Measurements from ENCODE around the gene GPX2.
A peak's percentile ranks its signal among the peaks of the same experiment; 100 is the strongest.

GPX2 gene

DNA sequence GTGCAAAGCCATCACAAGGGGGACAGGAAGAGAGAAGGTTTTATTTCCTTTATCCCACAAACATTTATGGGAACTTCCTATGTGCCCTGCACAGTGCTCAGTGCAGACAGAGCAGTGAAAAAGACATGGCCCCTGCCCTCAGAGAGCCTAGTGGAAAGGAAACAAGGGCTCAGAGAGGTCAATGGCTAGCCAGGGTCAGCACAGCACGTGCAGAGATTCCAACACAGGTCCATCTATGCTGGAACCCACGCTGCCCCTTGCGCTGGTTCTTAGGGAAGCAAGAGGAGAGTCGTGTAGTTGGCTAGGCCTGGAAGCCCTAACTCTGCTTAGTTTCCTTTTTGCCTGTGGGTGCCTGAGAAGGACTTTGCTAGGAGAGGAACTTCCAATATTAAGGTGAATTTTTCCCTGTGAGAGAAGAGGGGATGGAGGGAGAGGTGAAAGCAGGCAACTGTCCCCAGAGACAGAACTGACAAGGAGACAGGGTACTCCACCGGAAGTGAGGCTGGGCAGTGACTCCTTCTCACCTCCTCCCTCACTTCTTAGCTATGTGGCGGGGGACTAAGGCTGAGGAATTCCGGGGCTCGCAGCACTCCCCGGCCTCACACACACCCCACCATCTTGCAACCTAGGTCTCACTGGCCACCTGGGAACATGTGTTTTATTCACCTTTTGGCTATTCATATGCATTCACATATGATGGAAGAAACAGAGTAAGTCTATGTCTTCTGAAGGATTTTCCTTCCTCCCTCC lies 12.1 kb upstream of the GPX2 start:
- ATAC-seq (ENCODE audit: insufficient read depth, low read depth) (no peak), DNase-seq (no peak)
- no peaks in the 10 kb centered on the region for H3K4me1 ChIP-seq (ENCODE audit: insufficient read depth, low read length)
- no peak overlapping the region for H2AFZ ChIP-seq (ENCODE audit: low read depth, low read length)
- no peaks in the 10 kb centered on the region for H3K79me2 ChIP-seq (ENCODE audit: insufficient read depth, low read length)
- H3K27ac ChIP-seq (ENCODE audit: low read length): no peak overlapping the region
- peaks cover 37% of the 10 kb centered on the region for H3K36me3 ChIP-seq (ENCODE audit: insufficient read depth, low read length)
- no peak overlapping the region for H3K4me2 ChIP-seq (ENCODE audit: insufficient read depth, low read length)
- no peaks in the 10 kb centered on the region for H3K27me3 ChIP-seq (ENCODE audit: insufficient read depth, low read length, poor library complexity)
- no peaks in the 10 kb centered on the region for H3K9me3 ChIP-seq (ENCODE audit: insufficient read depth, low read length, severe bottlenecking)
- H3K4me3 ChIP-seq (ENCODE audit: low read depth in 1 of 2, low read length in 2 of 2): no peak overlapping the region
- H4K20me1 ChIP-seq (ENCODE audit: insufficient read depth, low read length): peaks cover 11% of the 10 kb centered on the region; the same call in 1 of the 2 replicates
- TF ChIP-seq EZH2 (IDR thresholded peaks at IDR 0.05; ENCODE audit: borderline replicate concordance, low read depth, low read length, severe bottlenecking): no peak
- TF ChIP-seq, protein P1, sequence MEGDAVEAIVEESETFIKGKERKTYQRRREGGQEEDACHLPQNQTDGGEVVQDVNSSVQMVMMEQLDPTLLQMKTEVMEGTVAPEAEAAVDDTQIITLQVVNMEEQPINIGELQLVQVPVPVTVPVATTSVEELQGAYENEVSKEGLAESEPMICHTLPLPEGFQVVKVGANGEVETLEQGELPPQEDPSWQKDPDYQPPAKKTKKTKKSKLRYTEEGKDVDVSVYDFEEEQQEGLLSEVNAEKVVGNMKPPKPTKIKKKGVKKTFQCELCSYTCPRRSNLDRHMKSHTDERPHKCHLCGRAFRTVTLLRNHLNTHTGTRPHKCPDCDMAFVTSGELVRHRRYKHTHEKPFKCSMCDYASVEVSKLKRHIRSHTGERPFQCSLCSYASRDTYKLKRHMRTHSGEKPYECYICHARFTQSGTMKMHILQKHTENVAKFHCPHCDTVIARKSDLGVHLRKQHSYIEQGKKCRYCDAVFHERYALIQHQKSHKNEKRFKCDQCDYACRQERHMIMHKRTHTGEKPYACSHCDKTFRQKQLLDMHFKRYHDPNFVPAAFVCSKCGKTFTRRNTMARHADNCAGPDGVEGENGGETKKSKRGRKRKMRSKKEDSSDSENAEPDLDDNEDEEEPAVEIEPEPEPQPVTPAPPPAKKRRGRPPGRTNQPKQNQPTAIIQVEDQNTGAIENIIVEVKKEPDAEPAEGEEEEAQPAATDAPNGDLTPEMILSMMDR (IDR thresholded peaks at IDR 0.05; ENCODE audit: borderline replicate concordance, extremely low read depth, low read length, poor library complexity, severe bottlenecking): no peak
- no peak overlapping the region for H3K9ac ChIP-seq (ENCODE audit: low read depth, low read length)

DNA sequence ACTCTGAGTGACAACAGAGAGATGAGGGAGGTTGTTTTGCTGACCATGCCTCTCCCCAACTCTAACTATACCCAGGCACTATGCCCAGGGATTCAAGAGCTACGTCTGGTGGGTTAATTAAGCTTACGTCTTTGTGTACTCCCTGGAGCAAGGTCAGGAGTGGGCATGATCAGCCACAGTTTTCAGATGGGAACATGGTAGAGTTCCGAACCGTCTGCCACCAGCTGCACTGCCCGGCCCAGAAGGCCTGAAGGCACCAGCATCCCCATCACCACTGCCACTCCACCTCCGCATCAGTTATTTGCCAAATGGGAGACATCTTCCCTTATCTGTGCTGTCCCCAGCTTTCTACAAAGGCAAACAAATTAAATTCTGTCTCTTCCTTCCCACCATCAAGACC lies 11.1 kb upstream of the GPX2 start:
- TF ChIP-seq, protein P1 (IDR thresholded peaks at IDR 0.05; ENCODE audit: borderline replicate concordance, extremely low read depth, low read length, poor library complexity, severe bottlenecking): no peak
- no peak for TF ChIP-seq EZH2 (IDR thresholded peaks at IDR 0.05; ENCODE audit: borderline replicate concordance, low read depth, low read length, severe bottlenecking)
- no peak overlapping the region for H3K9ac ChIP-seq (ENCODE audit: low read depth, low read length)
- ATAC-seq (ENCODE audit: insufficient read depth, low read depth): no peak
- no peaks in the 10 kb centered on the region for H3K9me3 ChIP-seq (ENCODE audit: insufficient read depth, low read length, severe bottlenecking)
- no peaks in the 10 kb centered on the region for H3K27me3 ChIP-seq (ENCODE audit: insufficient read depth, low read length, poor library complexity)
- no peak overlapping the region for H3K4me2 ChIP-seq (ENCODE audit: insufficient read depth, low read length)
- DNase-seq: no peak
- peaks cover 37% of the 10 kb centered on the region for H3K36me3 ChIP-seq (ENCODE audit: insufficient read depth, low read length)
- no peak overlapping the region for H3K27ac ChIP-seq (ENCODE audit: low read length)
- H3K4me1 ChIP-seq (ENCODE audit: insufficient read depth, low read length): no peaks in the 10 kb centered on the region
- H4K20me1 ChIP-seq (ENCODE audit: insufficient read depth, low read length): peaks cover 5% of the 10 kb centered on the region; the same call in 1 of the 2 replicates
- no peak overlapping the region for H3K4me3 ChIP-seq (ENCODE audit: low read depth in 1 of 2, low read length in 2 of 2)
- no peaks in the 10 kb centered on the region for H3K79me2 ChIP-seq (ENCODE audit: insufficient read depth, low read length)
- H2AFZ ChIP-seq (ENCODE audit: low read depth, low read length): no peak overlapping the region

DNA sequence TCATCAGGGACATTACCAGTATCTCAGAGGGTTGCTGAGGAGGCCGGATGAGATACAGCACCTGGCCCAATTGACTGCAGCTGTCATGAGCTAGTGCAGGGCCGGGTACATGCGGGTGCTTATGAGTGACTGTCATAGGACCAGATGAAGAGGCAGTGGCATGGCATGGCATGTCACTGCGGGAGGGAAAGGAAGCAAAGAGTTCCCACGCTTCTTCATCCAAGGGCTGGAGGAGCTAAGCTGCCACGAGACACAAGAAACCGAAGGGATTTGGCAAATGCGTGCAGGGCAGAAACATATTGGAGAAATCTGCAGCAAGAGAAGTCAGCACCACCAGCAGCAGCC lies 10.7 kb upstream of the GPX2 start:
- no peak for TF ChIP-seq EZH2 (IDR thresholded peaks at IDR 0.05; ENCODE audit: borderline replicate concordance, low read depth, low read length, severe bottlenecking)
- TF ChIP-seq, protein P1 (IDR thresholded peaks at IDR 0.05; ENCODE audit: borderline replicate concordance, extremely low read depth, low read length, poor library complexity, severe bottlenecking): no peak
- Histone ChIP-seq H2AFZ (ENCODE audit: low read depth, low read length) (no peak overlapping the region), H3K4me3 (ENCODE audit: low read depth in 1 of 2, low read length in 2 of 2) (no peak overlapping the region), H3K4me2 (ENCODE audit: insufficient read depth, low read length) (no peak overlapping the region), H3K9ac (ENCODE audit: low read depth, low read length) (no peak overlapping the region), H3K27me3 (ENCODE audit: insufficient read depth, low read length, poor library complexity) (no peaks in the 10 kb centered on the region), H3K9me3 (ENCODE audit: insufficient read depth, low read length, severe bottlenecking) (no peaks in the 10 kb centered on the region), H4K20me1 (ENCODE audit: insufficient read depth, low read length) (0 out of 2 replicates have a peak, but pooled peaks cover 3% of the 10 kb centered on the region), H3K79me2 (ENCODE audit: insufficient read depth, low read length) (no peaks in the 10 kb centered on the region), H3K27ac (ENCODE audit: low read length) (no peak overlapping the region), H3K36me3 (ENCODE audit: insufficient read depth, low read length) (peaks cover 41% of the 10 kb centered on the region), H3K4me1 (ENCODE audit: insufficient read depth, low read length) (no peaks in the 10 kb centered on the region)
- DNase-seq (no peak), ATAC-seq (ENCODE audit: insufficient read depth, low read depth) (0 out of 3 replicates have a peak, but pooled peaks have one; percentile 18)

All from DND-41 (cell line).